ENCODE measurements around the gene BICC1. TPM values are rescaled to one million over a fixed set of nuclear protein-coding genes. Genes with fewer than 3 reads are reported as not detected.

Gene BICC1
- total RNA-seq, 1 experiment from 2014 or later = not detected

DNA sequence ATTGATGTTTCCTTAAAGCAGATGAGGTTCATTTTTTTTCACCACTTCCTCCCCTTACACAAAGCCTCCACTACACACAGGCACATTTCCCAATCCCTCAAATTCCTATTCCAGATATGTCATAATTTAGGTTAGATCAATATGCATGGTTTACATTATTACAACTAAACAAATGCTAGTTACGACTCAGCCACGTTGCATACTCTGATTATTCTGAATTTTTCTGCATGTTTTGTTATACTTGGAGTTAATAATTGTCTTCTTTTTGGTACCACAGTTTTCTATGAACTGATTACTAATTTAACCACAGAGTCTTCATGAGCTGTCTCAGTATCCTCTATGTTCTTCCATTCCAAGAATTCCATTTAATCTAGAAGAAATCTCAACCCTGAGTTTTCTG is 4.4 kb upstream of the BICC1 start:
- Histone ChIP-seq H3K4me1 (ENCODE audit: control insufficient read depth in 1 of 2, insufficient read depth in 2 of 2, low read length in 2 of 2) (no peaks in the 10 kb centered on the region), H3K9me2 (ENCODE audit: insufficient read depth) (no peaks in the 10 kb centered on the region), H2AFZ (ENCODE audit: low read depth, low read length, poor library complexity, severe bottlenecking) (no peak overlapping the region), H3K79me2 (ENCODE audit: insufficient read depth, low read length) (no peaks in the 10 kb centered on the region), H4K20me1 (ENCODE audit: insufficient read depth) (no peaks in the 10 kb centered on the region), H3K27ac (ENCODE audit: low read depth, low read length) (no peak overlapping the region), H3K27me3 (ENCODE audit: insufficient read depth, low read length) (peaks cover 24% of the 10 kb centered on the region), H3K4me3 (replicated peaks in 1 of 2; ENCODE audit: low read depth in 1 of 2, low read length in 2 of 2) (no peak overlapping the region), H3K36me3 (ENCODE audit: control insufficient read depth in 1 of 2, insufficient read depth in 2 of 2, low read length in 2 of 2) (no peaks in the 10 kb centered on the region), H3K4me2 (ENCODE audit: low read length) (no peak overlapping the region), H3K9ac (ENCODE audit: low read length) (no peak overlapping the region), H3K9me3 (ENCODE audit: control insufficient read depth in 1 of 2, insufficient read depth in 1 of 2, low read depth in 1 of 2, low read length in 2 of 2) (no peaks in the 10 kb centered on the region)
- RAD21 ChIA-PET (ENCODE audit: low non-redundant PET in 1 of 2, low total read pairs in 2 of 2, uncharacterized antibody in 2 of 2, unreplicated experiment in 2 of 2) = no interaction called here
- no TSS peak for BruUV-seq (replicated peaks)
- CTCF ChIA-PET = no interaction called here
- DNase-seq (ENCODE audit: low read depth, low spot score) (no peak), ATAC-seq (no peak)
- intact Hi-C loops (cut with micrococcal nuclease) = no loop called here
- POLR2A ChIA-PET = no interaction called here
- no peak for TF ChIP-seq POLR2AphosphoS5 (IDR thresholded peaks at IDR 0.05; ENCODE audit: low read depth, low read length)
- no peak for TF ChIP-seq SIN3A (IDR thresholded peaks at IDR 0.05; ENCODE audit: low read depth)
- TF ChIP-seq JUND (IDR thresholded peaks at IDR 0.05) = no peak
- TF ChIP-seq EZH2 (IDR thresholded peaks at IDR 0.05) = no peak

DNA sequence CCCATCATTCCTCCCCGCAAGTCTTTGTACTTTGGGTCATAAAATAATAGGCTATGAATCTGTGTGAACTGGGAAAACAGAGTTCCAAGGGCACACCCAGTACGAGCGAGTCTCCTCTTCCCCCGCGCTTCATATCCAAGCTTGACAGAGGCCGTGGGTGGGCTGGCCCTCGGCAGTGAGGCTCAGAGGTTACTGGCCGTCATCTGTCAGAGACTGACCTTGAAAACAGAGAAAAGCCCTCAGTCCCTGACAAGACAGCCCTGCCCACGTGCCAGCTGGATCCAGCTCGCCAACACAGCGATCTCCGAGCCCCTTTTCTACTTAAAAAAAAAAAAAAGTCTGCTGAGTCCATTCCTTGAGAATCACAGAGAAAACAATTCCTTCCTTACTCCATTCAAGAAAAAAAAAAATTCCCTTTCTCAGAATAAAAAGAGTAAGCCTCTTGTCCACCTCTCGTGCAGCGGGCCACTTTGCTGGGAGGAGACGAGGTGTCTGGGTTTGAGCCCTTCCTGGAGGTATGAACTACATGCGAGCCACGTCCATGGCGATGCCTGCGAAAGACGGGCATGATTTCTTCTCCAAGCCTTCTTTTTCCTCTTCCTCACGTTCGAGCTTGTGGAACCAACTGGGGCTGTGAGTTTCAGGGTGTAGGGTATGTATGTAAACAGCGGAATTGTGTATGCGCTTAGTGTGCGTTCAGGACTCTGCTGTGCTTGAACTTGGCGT is 744 bp upstream of the BICC1 start:
- intact Hi-C loops (cut with micrococcal nuclease) = no loop called here
- POLR2A ChIA-PET = no interaction called here
- H3K9ac ChIP-seq (ENCODE audit: low read length) = no peak overlapping the region

More for the DNA sequence above, 744 bp upstream of the BICC1 start:
- DNase-seq (ENCODE audit: low read depth, low spot score) (no peak), ATAC-seq (no peak)
- Histone ChIP-seq H3K27me3 (ENCODE audit: insufficient read depth, low read length) (peaks cover 15% of the 10 kb centered on the region), H3K27ac (ENCODE audit: low read depth, low read length) (no peak overlapping the region), H3K4me2 (ENCODE audit: low read length) (no peak overlapping the region), H3K4me1 (ENCODE audit: control insufficient read depth in 1 of 2, insufficient read depth in 2 of 2, low read length in 2 of 2) (no peaks in the 10 kb centered on the region), H3K79me2 (ENCODE audit: insufficient read depth, low read length) (no peaks in the 10 kb centered on the region), H4K20me1 (ENCODE audit: insufficient read depth) (no peaks in the 10 kb centered on the region), H3K9me3 (ENCODE audit: control insufficient read depth in 1 of 2, insufficient read depth in 1 of 2, low read depth in 1 of 2, low read length in 2 of 2) (no peaks in the 10 kb centered on the region), H3K36me3 (ENCODE audit: control insufficient read depth in 1 of 2, insufficient read depth in 2 of 2, low read length in 2 of 2) (no peaks in the 10 kb centered on the region), H2AFZ (ENCODE audit: low read depth, low read length, poor library complexity, severe bottlenecking) (no peak overlapping the region), H3K9me2 (ENCODE audit: insufficient read depth) (no peaks in the 10 kb centered on the region), H3K4me3 (replicated peaks in 1 of 2; ENCODE audit: low read depth in 1 of 2, low read length in 2 of 2) (no peak overlapping the region)
- TF ChIP-seq CEBPB (IDR thresholded peaks at IDR 0.05; ENCODE audit: low read depth) = no peak
- no peak for TF ChIP-seq SIN3A (IDR thresholded peaks at IDR 0.05; ENCODE audit: low read depth)
- no peak for TF ChIP-seq POLR2AphosphoS5 (IDR thresholded peaks at IDR 0.05; ENCODE audit: low read depth, low read length)
- no peak for TF ChIP-seq RAD21 (IDR thresholded peaks at IDR 0.05; ENCODE audit: low read depth)
- TF ChIP-seq ELF1 (IDR thresholded peaks at IDR 0.05; ENCODE audit: borderline replicate concordance, low read depth) = no peak
- TF ChIP-seq FOSL1 (IDR thresholded peaks at IDR 0.05; ENCODE audit: low read depth) = no peak
- no peak for TF ChIP-seq EZH2 (IDR thresholded peaks at IDR 0.05)
- TF ChIP-seq, protein P1, sequence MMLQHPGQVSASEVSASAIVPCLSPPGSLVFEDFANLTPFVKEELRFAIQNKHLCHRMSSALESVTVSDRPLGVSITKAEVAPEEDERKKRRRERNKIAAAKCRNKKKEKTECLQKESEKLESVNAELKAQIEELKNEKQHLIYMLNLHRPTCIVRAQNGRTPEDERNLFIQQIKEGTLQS (IDR thresholded peaks at IDR 0.05) = no peak
- BruUV-seq (replicated peaks) = no TSS peak
- RAD21 ChIA-PET (ENCODE audit: low non-redundant PET in 1 of 2, low total read pairs in 2 of 2, uncharacterized antibody in 2 of 2, unreplicated experiment in 2 of 2) = no interaction called here
- CTCF ChIA-PET = no interaction called here
